Measurements from ENCODE around the gene CHRNG.
"Not testable (repeated sequence)": the region's sequence is repeated elsewhere in the genome, so short reads cannot be mapped to it uniquely, and the experiment has no call there.

Gene CHRNG

DNA sequence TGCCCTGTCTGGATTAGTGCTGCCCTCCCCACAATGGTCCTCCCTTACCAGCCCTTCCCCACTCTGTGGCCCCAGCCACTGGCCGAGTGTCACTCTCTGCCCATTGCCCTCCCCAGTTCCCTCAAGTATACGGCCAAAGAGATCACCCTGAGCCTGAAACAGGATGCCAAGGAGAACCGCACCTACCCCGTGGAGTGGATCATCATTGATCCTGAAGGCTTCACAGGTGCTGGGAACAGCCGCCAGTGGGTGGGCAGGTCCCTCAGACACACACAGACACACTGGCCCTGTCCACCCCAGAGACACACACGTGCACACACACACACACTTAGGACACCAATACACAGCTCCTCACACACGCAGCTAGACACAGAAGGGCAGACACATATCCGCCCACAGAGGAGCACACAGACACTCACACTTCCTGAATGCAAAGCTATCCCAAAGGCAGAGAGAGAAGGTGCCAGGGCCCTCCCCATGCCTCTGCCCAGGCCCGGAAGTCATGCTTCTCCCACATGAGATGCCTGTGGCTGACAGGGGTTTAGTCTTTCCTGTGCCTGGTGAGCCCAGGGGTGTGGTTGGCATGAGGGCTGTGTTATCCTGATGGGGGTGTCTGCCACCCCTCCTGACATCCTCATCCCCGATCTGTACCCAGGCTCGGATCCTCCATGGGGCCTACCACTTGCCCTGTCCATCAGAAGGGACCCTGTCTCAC lies 10.6 kb upstream of the CHRNG start:
- DNase-seq: no peak

DNA sequence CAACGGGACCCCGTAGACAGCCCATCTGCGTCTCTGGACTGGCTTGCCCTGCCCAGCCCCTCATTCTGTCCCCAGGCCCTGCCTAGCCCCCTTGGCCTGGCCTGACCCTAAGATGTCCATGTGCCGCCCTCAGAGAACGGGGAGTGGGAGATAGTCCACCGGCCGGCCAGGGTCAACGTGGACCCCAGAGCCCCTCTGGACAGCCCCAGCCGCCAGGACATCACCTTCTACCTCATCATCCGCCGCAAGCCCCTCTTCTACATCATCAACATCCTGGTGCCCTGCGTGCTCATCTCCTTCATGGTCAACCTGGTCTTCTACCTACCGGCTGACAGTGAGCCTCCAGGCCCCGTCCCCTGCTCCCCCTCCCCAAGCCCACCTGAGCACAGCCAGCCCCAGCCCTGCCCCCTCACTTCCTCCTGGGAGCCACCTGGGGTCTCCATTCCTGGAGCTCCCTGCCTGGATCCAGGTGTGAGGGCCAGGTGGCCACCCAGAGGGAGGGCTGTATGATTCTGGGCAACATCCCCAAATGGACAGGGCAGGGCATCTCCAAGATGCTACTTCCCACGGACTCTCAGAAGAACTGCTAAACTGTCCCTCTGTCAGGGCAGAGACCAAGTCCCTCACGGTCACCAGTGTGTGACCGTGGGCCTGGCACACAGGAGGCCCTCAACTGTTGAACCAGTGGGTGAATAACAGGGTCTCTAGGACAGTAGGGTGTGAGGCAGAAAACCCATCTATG lies 9.5 kb upstream of the CHRNG start:
- DNase-seq: no peak

DNA sequence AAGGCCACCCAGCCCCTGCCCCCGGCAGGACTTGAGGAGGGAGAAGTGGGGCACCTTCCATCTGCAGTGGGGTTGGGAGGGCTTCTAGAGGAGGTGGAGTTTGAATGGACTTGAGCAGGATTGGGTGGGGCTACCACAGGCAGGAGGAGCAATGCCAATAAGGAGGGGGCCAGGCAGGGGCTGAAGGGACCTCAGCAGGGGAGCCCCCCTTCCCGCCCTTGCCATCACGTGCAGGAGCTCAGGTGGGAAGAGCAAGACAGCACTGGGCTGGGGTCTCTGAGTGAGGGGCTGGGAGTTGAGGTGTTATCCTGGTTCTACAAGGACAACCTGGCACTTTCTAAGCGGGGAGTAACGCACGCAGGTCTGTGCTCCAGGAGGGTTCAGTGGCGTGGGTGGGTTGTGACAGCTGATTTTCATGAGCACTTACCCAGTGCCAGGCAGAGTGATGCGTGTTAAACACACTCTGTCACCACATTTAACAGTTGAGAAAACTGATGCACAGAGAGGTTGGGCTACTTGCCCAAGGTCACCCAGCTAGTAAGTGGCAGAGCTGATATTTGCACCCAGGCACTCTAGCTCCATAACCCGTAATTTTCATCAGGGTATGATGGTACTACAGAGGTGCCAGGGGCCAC lies 8.7 kb upstream of the CHRNG start:
- no peak for DNase-seq

DNA sequence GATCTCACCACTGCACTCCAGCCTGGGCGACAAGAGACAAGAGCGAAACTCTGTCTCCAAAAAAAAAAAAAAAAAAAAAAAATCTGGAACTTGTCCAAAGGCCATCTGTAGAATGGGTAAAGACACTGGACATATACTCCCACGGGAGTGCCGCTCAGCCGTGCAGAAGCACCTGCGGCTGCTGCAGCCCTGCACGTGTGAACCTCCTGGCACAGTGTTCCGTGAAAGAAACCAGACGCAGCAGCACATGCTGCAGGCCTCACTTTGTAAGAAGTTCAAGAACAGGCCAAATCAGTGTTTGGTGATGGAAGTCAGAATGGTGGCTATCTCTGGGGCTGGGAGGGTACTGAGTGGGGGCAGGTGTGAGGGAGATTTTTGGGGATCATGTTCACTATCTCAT lies 7.1 kb upstream of the CHRNG start:
- DNase-seq: no peak

- DNase-seq: not testable (repeated sequence)
These were observed 6.7 kb upstream of the CHRNG start for GRCh38 chr2:232532821-232533220.

DNA sequence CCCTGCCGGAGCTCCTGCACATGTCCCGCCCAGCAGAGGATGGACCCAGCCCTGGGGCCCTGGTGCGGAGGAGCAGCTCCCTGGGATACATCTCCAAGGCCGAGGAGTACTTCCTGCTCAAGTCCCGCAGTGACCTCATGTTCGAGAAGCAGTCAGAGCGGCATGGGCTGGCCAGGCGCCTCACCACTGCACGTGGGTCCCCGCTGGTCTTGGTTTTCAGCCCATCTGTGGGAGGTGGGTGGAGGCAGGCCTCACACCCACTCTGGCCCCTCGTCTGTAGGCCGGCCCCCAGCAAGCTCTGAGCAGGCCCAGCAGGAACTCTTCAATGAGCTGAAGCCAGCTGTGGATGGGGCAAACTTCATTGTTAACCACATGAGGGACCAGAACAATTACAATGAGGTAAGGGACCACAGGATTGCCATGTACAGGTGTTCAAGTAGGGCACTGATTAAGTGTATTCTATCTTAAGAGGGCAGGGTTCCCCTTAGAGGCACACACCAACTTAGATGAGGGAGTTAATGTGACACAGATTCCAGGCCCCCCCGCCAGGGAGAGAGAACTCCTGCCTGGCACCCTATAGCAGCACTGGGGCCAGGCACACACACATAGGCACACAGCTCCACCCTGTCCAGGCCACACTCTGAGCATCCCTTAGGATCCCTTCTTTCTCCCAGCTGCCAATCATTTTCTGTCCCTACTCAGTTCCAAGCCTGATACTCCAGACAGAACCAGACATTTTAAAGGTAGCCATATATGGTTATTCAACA lies 5.4 kb upstream of the CHRNG start:
- no peak for DNase-seq

DNA sequence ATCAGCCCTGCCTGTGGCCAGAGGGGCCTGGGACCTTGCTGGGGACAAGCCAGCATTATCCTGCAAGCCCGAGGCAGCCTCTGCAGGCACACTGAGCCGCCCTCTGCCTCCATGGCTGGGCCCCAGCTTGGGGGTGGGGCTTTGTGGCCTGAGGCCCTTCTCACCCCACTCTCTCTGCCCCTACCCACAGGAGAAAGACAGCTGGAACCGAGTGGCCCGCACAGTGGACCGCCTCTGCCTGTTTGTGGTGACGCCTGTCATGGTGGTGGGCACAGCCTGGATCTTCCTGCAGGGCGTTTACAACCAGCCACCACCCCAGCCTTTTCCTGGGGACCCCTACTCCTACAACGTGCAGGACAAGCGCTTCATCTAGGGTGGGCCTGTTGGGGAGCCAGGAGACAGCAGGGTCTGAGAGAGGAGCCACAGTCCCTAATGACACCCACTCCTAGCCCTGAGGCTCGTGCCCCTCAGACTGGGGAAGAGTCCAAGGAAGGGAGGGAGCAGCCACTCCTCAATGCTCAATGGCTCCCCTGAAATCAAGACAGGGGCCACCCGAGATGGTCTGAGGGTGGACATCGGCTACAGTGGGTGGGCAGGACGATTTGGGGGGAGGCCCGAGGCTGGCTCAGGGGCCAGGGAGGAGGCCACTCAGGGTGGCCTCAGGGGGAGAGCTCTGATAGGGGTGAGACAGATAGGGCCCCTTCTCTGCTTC lies 4.4 kb upstream of the CHRNG start:
- DNase-seq: no peak

GRCh38 chr2:232535761-232536530 lies 3.5 kb upstream of the CHRNG start:
- no peak for DNase-seq

DNA sequence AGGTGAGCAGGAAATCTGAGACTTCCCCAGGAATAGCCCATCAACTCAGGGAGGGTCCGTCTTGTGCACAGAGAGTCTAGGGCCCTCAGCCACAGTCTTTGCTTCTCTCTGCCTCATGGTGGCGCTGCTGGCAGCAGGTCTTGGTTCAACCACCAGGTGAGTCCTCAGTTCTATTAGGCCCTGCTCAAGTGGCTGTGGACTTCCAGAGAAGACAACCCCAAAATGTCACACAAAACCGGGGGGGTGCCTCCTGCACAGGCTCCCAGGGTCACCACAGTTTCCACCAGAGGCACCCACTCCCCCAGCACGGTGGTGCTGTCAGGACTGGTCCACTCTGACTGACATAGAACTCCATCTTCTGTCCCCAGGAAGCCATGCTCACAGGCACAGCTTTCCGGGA lies 2.4 kb upstream of the CHRNG start:
- DNase-seq: no peak

- DNase-seq: no peak
These were observed 2.0 kb upstream of the CHRNG start for GRCh38 chr2:232537499-232537898.

DNA sequence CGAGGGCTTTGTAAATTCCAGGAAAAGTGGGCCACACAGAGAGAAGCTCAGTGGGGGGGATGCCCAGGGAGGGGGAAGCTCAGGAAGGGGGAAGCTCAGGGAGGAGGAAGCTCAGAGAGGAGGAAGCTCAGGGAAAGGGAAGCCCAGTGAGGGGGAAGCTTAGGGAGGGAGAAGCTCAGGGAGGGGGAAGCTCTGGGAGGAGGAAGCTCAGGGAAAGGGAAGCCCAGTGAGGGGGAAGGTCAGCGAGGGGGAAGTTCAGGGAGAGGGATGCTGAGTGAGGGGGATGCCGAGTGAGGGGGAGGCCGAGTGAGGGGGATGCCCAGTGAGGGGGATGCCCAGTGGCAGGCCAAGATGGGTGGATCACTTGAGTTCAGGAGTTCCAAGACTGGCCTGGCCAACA lies 821 bp upstream of the CHRNG start:
- no peak for DNase-seq

GRCh38 chr2:232540441-232541041 lies 1.0 kb downstream of the CHRNG start:
- DNase-seq: no peak

DNA sequence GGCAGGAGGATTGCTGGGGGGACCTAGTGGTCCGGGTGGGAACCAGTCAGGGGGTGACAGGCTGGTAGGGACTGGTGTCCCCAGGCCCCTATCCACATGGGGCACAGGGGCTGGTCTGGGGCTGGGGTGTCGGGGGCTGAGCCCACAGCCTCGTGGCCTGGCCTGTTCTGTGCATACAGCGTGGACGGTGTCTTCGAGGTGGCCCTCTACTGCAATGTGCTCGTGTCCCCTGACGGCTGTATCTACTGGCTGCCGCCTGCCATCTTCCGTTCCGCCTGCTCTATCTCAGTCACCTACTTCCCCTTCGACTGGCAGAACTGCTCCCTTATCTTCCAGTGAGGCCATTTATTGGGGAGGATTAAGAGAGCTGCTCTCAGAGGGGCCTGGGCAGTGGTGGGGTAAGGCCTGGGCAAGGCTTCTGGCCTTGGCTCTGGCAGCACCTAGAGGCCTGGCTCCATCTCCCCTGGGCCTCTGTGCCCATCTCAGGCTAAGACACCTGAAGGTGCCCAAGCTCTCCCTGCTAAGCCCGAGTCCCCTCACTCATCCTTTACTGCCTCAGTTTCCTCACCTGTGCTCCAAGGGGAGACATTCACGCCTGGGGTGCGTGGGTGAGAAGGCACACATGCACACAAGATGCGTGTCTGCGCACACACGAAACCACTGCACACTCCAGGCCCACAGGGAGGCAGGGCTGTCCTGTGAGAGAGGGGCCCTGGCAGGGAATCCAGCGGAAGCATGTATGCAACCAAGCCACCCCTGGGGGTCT lies 1.9 kb downstream of the CHRNG start:
- DNase-seq: no peak

DNA sequence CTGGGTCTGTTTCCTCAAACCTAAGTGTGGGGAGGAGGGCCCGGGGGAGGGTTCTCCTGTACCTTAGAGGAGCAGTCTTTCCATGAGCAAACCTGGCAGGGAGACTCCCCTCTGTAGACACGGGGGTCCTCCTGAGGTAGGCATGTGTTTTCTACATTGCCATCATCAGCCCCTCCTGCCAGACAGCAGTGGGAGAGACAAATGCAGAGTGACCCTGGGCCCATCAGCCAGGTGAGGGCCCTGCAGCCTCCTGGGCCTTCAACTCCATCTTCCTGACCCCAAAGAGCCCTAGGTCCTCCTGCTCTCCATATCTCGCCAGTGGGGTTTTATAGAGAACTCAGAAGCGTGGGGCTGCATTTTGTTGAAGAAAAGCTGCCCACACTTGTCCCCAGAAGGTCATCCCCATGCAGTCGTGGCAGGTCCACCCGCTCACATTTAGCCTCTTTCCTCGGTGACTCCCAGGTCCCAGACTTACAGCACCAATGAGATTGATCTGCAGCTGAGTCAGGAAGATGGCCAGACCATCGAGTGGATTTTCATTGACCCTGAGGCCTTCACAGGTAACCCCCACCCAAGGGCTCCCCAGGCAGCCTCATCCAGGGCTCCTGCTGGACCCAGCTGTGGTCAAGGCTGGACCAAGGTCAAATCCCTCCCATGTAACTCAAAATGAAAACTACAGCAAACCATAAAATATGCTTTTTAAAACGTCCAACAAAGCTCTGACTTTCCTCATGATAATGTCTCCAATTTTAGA lies 2.6 kb downstream of the CHRNG start:
- DNase-seq: no peak

- DNase-seq: no peak
These were observed 3.4 kb downstream of the CHRNG start for GRCh38 chr2:232542715-232543467.

- no peak for DNase-seq
These were observed 4.0 kb downstream of the CHRNG start for GRCh38 chr2:232543491-232543890.

- no peak for DNase-seq
These were observed 4.6 kb downstream of the CHRNG start for GRCh38 chr2:232543928-232544631.

GRCh38 chr2:232544674-232545073 lies 5.2 kb downstream of the CHRNG start:
- no peak for DNase-seq

Measured in activated T-cell treated with anti-CD3 and anti-CD28 coated beads, Interleukin-2, amount 50 U/mL, for 48 hours (primary cell).